Testis (tissue), 3 donors: ENCODE results near the gene BCO2. TPM values are rescaled to one million over a fixed set of nuclear protein-coding genes. Genes with fewer than 3 reads are reported as not detected.

Experiments used
- DNase-seq: peaks from one replicate; pipeline ENCODE4 v3.0.0-alpha.2; 2019
- H3K27ac ChIP-seq, 2 donors: fragments of 200-600 bp; sonication (generic); one replicate each; pipeline ENCODE4 v1.5.1; 2019
- H3K27me3 ChIP-seq: fragments of 200-600 bp; sonication (generic); one replicate; pipeline ENCODE4 v1.5.1; 2019
- H3K36me3 ChIP-seq: fragments of 200-600 bp; sonication (generic); one replicate; pipeline ENCODE4 v1.5.1; 2017; ENCODE audit warnings: low read depth; ENCODE audit errors: missing control alignments
- H3K4me1 ChIP-seq: fragments of 200-600 bp; sonication (generic); one replicate; pipeline ENCODE4 v1.5.1; 2019
- H3K4me3 ChIP-seq, 2 donors: fragments of 200-600 bp; sonication (generic); one replicate each; pipeline ENCODE4 v1.5.1; 2017 to 2019
- H3K9me3 ChIP-seq: fragments of 200-600 bp; sonication (generic); one replicate; pipeline ENCODE4 v1.5.1; 2017
- CTCF ChIP-seq, 3 experiments: fragments of 450-650 bp in 2 of 3; fragments of 200-600 bp in 1 of 3; sonication (generic) in 1 of 3; IDR thresholded peaks; one replicate each; pipeline ENCODE4 v1.5.1; 2016 to 2019; ENCODE audit warnings: antibody characterized with exemption in 3 of 3, mild to moderate bottlenecking in 2 of 3, moderate library complexity in 1 of 3
- POLR2A ChIP-seq: fragments of 450-650 bp; IDR thresholded peaks from one replicate; pipeline ENCODE4 v1.6.1; 2017; ENCODE audit warnings: antibody characterized with exemption, mild to moderate bottlenecking, moderate library complexity
- WGBS, 2 donors: methylation state at CpG; one replicate each; pipeline ENCODE4 v1.1.5; 2018; 5-methylcytosine and 5-hydroxymethylcytosine counted together
- intact Hi-C: fragments of 100-400 bp; cut with DNase I; formaldehyde crosslinking; loops from one replicate; pipeline ENCODE4 v1.15.1; 2023; ENCODE audit warnings: low total_unique reads
- polyA plus RNA-seq: library from polyadenylated mRNA; stranded (reverse); fragments of 350-450 nt; fragmentation: Illumina TruSeq; extraction: RNeasy Lipid Tissue Mini Kit (QIAGEN cat#74804); gene quantifications from one replicate; pipeline ENCODE4 v1.2.3, GENCODE V29; 2014; ENCODE audit warnings: low read depth, low replicate concordance; ENCODE audit not compliant: insufficient read depth
- total RNA-seq, 2 donors: library from RNA; depleted of rRNA; stranded (reverse); fragments of >200 nt; gene quantifications; one replicate each; pipeline ENCODE4 v1.2.3, GENCODE V29; 2016

BCO2 gene
- total and polyA plus RNA-seq, 3 donors from 2014 or later, result 10.2 to 11.0 (median 10.4) TPM

- intact Hi-C loops, result no loop called here
- WGBS, 2 donors, result 92 to 98% methylated on average over 13 to 23 of the region's 23 CpGs
- no peaks in the 10 kb centered on the region for H3K9me3 ChIP-seq
Measured at GRCh38 chr11:112206071-112206470, 30.8 kb downstream of the BCO2 start.

GRCh38 chr11:112210890-112211289 is 35.6 kb downstream of the BCO2 start:
- H3K36me3 ChIP-seq, result no peaks in the 10 kb centered on the region
- 79 to 97% methylated on average over 1 of the region's 1 CpG for WGBS, 2 donors
- no peak for TF ChIP-seq POLR2A
- no peak for TF ChIP-seq CTCF (IDR thresholded peaks at IDR 0.05)
- H3K4me3 ChIP-seq, result no peak overlapping the region
- DNase-seq, result no peak
- no peaks in the 10 kb centered on the region for H3K9me3 ChIP-seq
- intact Hi-C loops, result no loop called here
- no peaks in the 10 kb centered on the region for H3K27me3 ChIP-seq
- no peak overlapping the region for H3K27ac ChIP-seq
- no peaks in the 10 kb centered on the region for H3K4me1 ChIP-seq

More at GRCh38 chr11:112206071-112206470, 30.8 kb downstream of the BCO2 start:
- Histone ChIP-seq H3K27ac (no peak overlapping the region), H3K36me3 (no peaks in the 10 kb centered on the region), H3K4me1 (no peaks in the 10 kb centered on the region), H3K4me3 (no peak overlapping the region), H3K27me3 (no peaks in the 10 kb centered on the region)
- DNase-seq, result no peak
- no peak for TF ChIP-seq CTCF (IDR thresholded peaks at IDR 0.05)
- TF ChIP-seq POLR2A, result no peak

DNA sequence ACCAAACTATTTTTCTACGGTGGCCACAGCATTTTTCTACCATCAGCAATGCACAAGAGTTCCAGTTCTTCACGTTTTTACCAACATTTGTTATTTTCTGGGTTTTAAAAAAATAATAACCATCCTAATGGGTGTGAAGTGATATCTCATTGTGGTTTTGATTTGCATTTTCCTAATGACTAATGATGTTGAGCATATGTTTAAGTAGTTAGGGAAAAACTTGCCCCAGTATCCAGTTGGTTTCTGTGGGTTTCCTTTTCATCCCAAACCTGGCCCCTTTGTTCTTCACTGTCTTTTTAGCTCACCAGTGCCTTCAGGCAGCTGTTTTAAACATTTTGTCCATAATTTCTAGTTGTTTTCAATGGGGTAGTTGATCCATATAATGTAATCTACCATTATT is 36.2 kb downstream of the BCO2 start:
- Histone ChIP-seq H3K27me3 (no peaks in the 10 kb centered on the region), H3K4me3 (no peak overlapping the region), H3K9me3 (no peaks in the 10 kb centered on the region), H3K36me3 (no peaks in the 10 kb centered on the region), H3K27ac (no peak overlapping the region), H3K4me1 (no peaks in the 10 kb centered on the region)
- intact Hi-C loops, result no loop called here
- TF ChIP-seq POLR2A (no peak), CTCF (IDR thresholded peaks at IDR 0.05) (no peak)
- WGBS, 2 donors, result 69 to 76% methylated on average over 2 of the region's 2 CpGs
- DNase-seq, result no peak

GRCh38 chr11:112212290-112212689 is 37.0 kb downstream of the BCO2 start:
- DNase-seq, result no peak
- no peaks in the 10 kb centered on the region for H3K4me1 ChIP-seq
- TF ChIP-seq CTCF (IDR thresholded peaks at IDR 0.05), result no peak
- no peak for TF ChIP-seq POLR2A
- H3K27ac ChIP-seq, result no peak overlapping the region
- H3K9me3 ChIP-seq, result no peaks in the 10 kb centered on the region
- H3K27me3 ChIP-seq, result no peaks in the 10 kb centered on the region
- 83 to 98% methylated on average over 3 of the region's 3 CpGs for WGBS, 2 donors
- intact Hi-C loops, result no loop called here
- H3K4me3 ChIP-seq, result no peak overlapping the region
- no peaks in the 10 kb centered on the region for H3K36me3 ChIP-seq

- Histone ChIP-seq H3K27me3 (no peaks in the 10 kb centered on the region), H3K9me3 (no peaks in the 10 kb centered on the region), H3K4me1 (no peaks in the 10 kb centered on the region), H3K4me3 (no peak overlapping the region), H3K27ac (no peak overlapping the region), H3K36me3 (no peaks in the 10 kb centered on the region)
- TF ChIP-seq CTCF (IDR thresholded peaks at IDR 0.05) (no peak), POLR2A (no peak)
- intact Hi-C loops, result no loop called here
- DNase-seq, result peak; percentile 43
Measured at GRCh38 chr11:112212710-112213109, 37.4 kb downstream of the BCO2 start.
